ENCODE results near the gene HOXD4. TPM values are rescaled to one million over a fixed set of nuclear protein-coding genes. Genes with fewer than 3 reads are reported as not detected.

The HOXD4 gene
- total RNA-seq, 2 donors from 2014 or later: 1.6 to 3.6 TPM

GRCh38 chr2:176174824-176175708, 23.7 kb downstream of the HOXD4 start:
- Histone ChIP-seq H3K9ac (ENCODE audit: low read depth in 2 of 2, low read length in 2 of 2) (peak overlapping the region in 1 of 2 donors; percentile 26), H3K27ac (peak overlapping the region; percentile 3), H3K27me3 (peaks cover 21% of the 10 kb centered on the region), H3K9me3 (no peaks in the 10 kb centered on the region), H3K4me1 (no peaks in the 10 kb centered on the region), H3K36me3 (no peaks in the 10 kb centered on the region), H3K4me3 (peak overlapping the region; percentile 16)
- DNase-seq: peak; percentile 63
- intact Hi-C loops (cut with DNase I): no loop called here
- no peak for TF ChIP-seq CTCF (IDR thresholded peaks at IDR 0.05)

DNA sequence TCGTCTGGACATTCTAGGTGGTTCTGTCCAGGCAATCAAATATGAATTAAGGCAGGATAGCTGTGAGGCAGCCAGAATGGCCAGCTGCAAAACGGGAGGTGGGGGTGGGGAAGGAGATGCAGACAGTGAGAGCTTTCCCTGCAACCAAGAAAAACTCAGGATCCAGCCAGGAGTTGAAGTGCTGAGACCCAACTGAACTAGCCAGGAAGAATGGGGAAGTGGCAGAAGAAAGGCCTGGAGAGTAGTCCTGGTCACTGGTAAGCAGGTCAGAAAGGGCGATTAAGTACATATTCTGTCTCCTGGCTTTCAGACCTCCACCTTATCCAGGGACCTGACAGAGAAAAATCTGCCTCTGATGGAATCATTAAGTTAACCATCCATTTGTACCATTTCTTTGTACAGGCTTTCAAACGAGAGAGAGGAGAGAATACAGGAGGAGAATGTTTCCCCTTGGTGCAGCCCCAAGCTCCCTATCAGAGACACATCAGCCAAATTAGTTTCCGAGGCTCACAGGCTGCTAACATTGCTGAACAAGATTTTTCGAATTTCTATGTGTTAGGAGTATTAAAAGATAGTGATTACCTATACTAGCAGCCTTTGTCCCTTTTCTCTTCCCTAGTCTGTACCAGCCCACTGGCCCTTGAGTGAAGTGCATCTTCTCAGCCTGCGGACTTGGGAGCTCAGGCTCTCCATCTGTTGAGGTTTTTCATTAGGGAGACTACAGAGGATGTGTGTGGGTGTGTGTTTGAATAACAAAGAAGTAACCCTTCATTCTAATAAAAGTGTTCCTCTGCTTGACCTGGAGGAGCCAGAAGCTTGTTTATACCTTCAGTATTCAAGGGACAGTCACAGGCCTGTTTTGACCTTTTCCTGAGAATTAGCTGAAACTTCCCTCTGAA, 24.6 kb downstream of the HOXD4 start:
- no peak for TF ChIP-seq CTCF (IDR thresholded peaks at IDR 0.05)
- no peak for DNase-seq
- peaks cover 21% of the 10 kb centered on the region for H3K27me3 ChIP-seq
- no peak overlapping the region for H3K4me3 ChIP-seq
- intact Hi-C loops (cut with DNase I): no loop called here
- H3K9ac ChIP-seq (ENCODE audit: low read depth in 2 of 2, low read length in 2 of 2): no peak overlapping the region
- H3K36me3 ChIP-seq: no peaks in the 10 kb centered on the region
- H3K27ac ChIP-seq: no peak overlapping the region
- H3K9me3 ChIP-seq: no peaks in the 10 kb centered on the region
- H3K4me1 ChIP-seq: no peaks in the 10 kb centered on the region

DNA sequence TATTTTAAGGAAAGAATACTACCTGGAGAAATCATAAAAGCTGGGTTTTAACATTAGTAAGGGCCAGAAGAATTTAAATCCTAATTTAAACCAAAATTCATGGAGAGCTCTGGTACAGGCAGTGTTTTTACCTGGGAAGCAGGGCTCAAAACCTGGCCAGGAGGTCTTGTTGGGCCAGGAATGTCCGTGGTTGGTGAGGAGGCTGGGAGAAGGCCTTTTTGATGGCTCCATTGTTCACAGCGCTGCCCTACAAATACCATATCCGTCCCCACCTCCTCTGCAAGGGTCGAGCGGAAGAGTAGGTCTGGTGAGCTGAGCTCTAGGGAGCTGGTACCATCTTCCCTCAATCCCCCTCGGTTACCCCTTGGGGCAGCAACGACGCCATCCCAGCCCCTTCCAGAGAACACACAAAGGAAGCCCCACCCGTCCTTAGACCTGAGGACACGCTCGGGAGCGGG, 26.3 kb downstream of the HOXD4 start:
- TF ChIP-seq CTCF (IDR thresholded peaks at IDR 0.05): no peak

DNA sequence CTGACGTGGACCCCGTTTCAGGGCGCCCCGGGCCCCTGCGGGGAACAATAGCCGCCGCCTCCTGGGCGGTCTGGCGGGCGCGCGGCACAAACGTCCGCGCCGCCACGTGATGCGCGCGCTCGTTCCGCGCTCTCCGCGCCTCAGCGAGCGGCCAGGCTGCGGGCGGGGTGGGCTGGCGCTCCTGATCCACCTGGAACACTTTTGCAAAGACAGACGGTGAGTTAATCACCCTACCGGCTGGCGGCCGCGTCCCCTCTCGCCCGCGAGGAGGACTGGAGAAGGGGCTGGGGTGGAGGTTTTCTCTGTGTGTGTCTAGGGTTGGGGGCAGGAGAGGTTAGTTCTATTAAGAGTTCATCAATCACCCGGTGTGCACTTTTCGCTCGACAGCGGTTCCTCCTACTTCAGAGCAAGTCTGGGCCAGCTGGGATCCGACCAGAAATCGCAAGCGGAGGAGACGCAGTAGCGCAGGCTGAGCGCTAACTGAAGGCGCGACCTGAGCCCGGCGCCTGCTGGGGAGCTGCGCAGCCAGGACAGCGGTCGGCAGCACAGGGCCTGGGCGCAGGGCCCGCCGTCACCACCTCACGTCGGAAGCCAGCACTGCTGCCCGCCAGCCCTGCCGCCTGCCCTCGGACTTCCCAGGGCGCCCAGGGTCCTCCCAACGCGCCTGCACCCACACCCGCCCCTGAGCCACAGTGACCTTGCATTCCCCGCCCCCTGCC, 26.8 kb downstream of the HOXD4 start:
- intact Hi-C loops (cut with DNase I): no loop called here
- Histone ChIP-seq H3K4me1 (no peaks in the 10 kb centered on the region), H3K4me3 (peak overlapping the region; percentile 38), H3K27ac (peak overlapping the region; percentile 72), H3K36me3 (no peaks in the 10 kb centered on the region), H3K27me3 (peaks cover 15% of the 10 kb centered on the region), H3K9me3 (no peaks in the 10 kb centered on the region), H3K9ac (ENCODE audit: low read depth in 2 of 2, low read length in 2 of 2) (peak overlapping the region; percentile 40 to 48)
- DNase-seq: peak; percentile 86
- no peak for TF ChIP-seq CTCF (IDR thresholded peaks at IDR 0.05)

More for the DNA sequence above, 26.3 kb downstream of the HOXD4 start:
- Histone ChIP-seq H3K36me3 (no peaks in the 10 kb centered on the region), H3K9me3 (no peaks in the 10 kb centered on the region), H3K9ac (ENCODE audit: low read depth in 2 of 2, low read length in 2 of 2) (peak overlapping the region in 1 of 2 donors; percentile 40), H3K27me3 (peaks cover 15% of the 10 kb centered on the region), H3K4me1 (no peaks in the 10 kb centered on the region), H3K4me3 (peak overlapping the region; percentile 38), H3K27ac (peak overlapping the region; percentile 72)
- DNase-seq: no peak
- intact Hi-C loops (cut with DNase I): no loop called here
